GM19193 (cell line): ENCODE results near the gene MXD3.

Experiments used
- POLR2A ChIP-seq: IDR thresholded peaks from 4 replicates; pipeline ENCODE4 v1.6.1; 2011; ENCODE audit not compliant: insufficient read depth, insufficient read length; ENCODE audit errors: extremely low read depth

MXD3 gene

GRCh38 chr5:177350776-177351391, 39.2 kb upstream of the MXD3 start:
- no peak for TF ChIP-seq POLR2A

- TF ChIP-seq POLR2A: no peak
Measured at GRCh38 chr5:177349762-177350161, 38.1 kb upstream of the MXD3 start.

- no peak for TF ChIP-seq POLR2A
Measured at GRCh38 chr5:177349362-177349647, 37.6 kb upstream of the MXD3 start.

DNA sequence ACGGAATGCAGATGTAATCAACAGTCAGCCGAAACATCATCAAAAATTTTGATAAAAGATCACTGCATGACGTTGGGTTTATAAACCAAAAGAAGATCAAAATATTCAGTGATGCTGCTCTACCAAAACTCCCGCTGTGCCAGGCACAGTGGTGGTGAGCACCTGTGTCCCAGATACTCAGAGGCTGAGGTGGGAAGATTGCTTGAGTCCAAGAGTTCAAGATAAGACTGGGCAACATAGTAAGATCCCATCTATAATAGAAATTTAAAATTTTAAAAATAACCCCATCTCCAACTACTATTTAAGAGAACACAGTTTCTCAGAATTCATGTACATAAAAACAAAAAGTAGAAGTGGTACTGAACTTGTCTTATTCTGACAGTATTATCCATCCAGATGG, 36.0 kb upstream of the MXD3 start:
- no peak for TF ChIP-seq POLR2A

DNA sequence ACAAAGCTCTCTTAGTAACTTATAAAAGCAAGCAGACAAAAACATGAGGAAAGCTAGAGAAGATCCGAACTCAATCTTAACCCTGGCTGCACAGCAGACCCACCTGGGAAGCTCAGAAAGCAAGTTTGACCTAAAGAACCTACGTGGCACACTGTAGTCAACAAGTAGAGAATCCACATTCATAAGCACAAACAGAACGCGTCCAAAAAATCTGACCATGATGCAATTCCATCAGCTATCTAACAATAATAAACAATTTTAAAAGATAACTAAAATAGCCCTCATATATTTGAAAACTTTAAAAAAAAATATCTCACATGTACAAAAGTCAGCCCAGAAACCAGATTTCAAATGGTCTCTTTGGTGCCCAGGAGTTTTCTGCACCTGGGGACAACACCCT, 35.1 kb upstream of the MXD3 start:
- TF ChIP-seq POLR2A: no peak

DNA sequence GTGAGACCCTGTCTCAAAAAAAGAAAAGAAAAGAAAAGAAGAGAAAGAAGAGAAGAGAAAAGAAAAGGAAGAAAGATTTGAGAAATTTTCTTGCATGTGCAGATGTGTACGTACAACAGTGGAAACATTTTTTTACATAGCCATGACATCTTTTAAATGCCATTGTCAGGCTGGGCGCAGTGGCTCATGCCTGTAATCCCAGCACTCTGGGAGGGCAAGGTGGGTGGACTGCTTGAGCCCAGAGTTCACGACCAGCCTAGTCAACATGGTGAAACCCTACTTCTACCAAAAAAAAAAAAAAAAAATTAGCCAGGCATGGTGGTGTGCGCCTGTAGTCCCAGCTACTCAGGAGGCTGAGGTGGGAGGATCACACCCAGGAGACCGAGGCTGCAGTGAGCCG, 33.2 kb upstream of the MXD3 start:
- no peak for TF ChIP-seq POLR2A

- TF ChIP-seq POLR2A: no peak
Measured at GRCh38 chr5:177343777-177344176, 32.1 kb upstream of the MXD3 start.

- no peak for TF ChIP-seq POLR2A
Measured at GRCh38 chr5:177339107-177339638, 27.5 kb upstream of the MXD3 start.

- TF ChIP-seq POLR2A: no peak
Measured at GRCh38 chr5:177338251-177339106, 26.8 kb upstream of the MXD3 start.

DNA sequence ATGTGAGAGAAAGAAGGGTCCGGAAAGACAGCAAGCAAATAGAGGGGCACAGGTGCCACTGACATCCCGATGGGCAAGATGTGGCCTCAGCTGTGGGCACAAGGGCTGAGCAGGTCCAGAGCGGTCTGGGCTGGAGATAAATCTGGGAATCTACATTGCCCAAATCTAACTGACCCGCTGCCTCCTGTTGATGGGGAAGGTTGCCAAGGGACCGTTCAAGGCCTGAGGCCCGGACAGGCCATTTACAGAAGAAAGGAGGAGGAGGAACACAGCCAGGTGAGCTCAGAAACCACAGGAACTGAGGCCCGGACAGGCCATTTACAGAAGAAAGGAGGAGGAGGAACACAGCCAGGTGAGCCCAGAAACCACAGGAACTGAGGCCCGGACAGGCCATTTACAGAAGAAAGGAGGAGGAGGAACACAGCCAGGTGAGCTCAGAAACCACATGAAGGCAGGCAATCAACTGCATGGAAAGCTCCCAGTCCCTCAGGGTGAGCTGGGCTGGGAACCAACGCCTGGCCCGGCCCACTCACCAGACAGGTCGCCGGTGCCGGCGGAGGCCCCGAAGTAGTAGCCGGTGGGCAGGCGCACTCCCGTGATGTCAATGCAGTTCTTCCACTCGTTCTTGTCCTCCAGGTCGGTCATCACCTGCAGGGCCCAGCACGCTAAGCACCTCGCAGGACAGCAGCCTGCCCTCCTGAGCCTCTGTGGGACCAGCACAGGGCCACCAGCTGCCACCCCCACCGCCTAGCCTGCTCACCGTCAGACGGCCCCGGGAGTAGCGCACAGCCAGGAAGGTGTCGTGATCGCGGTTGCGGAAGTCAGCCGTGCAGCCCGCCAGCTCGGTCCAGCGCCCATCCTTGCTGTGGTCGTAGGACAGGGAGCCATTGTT, 25.2 kb upstream of the MXD3 start:
- no peak for TF ChIP-seq POLR2A

DNA sequence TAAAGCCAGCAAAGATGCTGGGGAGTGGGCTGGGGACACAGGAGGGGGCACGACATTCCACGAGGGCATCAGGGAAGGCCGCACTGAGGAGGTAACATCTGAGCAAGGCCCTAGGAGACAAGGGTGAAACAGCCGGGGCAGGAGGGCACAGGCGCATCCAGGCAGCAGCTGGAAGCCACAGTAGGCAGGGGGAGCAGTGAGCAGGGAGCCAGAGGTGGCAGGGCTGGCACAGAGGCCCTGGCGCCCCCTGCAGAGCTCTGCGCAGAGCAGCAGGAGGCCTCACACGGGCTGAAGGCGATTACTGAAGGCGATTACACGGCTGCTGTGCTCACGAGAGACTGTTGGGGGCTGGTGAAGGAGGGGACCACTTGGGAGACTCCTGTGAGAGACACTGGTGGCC, 24.4 kb upstream of the MXD3 start:
- no peak for TF ChIP-seq POLR2A

DNA sequence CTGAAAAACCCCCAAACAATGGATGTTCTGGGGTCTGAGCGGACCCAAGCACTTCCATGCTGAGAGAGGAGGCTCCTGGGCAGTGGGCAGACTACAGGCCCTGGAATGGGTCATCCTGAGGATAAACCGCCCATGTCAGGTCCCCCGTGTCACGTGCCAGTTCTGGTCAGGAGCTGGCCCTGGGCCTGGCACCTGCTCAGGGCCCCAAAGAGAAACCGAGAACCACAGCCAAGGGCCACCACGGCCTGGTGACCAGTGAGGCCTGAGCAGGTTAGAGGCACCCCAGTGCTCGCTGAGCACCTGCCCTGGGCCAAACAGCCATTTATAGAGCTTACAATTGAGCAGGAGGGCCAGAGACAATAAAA, 24.0 kb upstream of the MXD3 start:
- no peak for TF ChIP-seq POLR2A

- TF ChIP-seq POLR2A: no peak
Measured at GRCh38 chr5:177334781-177335700, 23.3 kb upstream of the MXD3 start.

DNA sequence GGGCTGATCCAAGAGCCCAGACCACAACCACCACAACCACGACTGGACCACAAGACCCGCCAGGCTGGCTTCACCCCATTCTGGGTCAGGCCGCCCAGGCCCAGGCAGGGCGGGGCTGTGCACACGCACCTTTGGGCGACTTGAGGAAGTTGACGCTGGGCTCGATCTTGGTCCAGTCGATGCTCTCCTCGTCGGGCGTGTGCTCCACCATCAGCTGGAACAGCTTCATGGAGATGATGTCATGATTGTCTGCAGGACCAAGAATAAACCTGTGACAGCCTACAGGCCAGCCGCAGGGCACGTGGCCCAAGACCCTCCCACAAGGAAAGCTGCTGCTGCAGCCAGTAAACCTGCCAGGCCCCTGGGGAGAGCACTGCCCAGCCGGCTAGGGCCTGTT, 22.5 kb upstream of the MXD3 start:
- TF ChIP-seq POLR2A: no peak
